Measurements from ENCODE around the gene LPGAT1. TPM values are rescaled to one million over a fixed set of nuclear protein-coding genes. Genes with fewer than 3 reads are reported as not detected.

Gene LPGAT1
- total and polyA plus RNA-seq, 2 experiments from 2014 or later, result 36.4 to 92.1 TPM

- no peaks in the 10 kb centered on the region for H3K9me3 ChIP-seq (ENCODE audit: low read depth)
- no peak for DNase-seq (ENCODE audit: low spot score)
- peak overlapping the region; percentile 2 for H3K27ac ChIP-seq
- no peaks in the 10 kb centered on the region for H3K4me1 ChIP-seq (ENCODE audit: insufficient read depth)
- peak overlapping the region; percentile 3 for H2AFZ ChIP-seq
- H4K20me1 ChIP-seq (ENCODE audit: insufficient read depth, poor library complexity, severe bottlenecking), result no peaks in the 10 kb centered on the region
- 60% methylated on average over 7 of the region's 7 CpGs for WGBS (ENCODE audit: low lambda C conversion rate, missing lambda C conversion rate)
- no peaks in the 10 kb centered on the region for H3K36me3 ChIP-seq (replicated peaks; ENCODE audit: insufficient read depth, low read depth)
- H3K79me2 ChIP-seq, result no peaks in the 10 kb centered on the region
- TF ChIP-seq EZH2 (IDR thresholded peaks at IDR 0.05; ENCODE audit: borderline replicate concordance) (no peak), EZH2phosphoT487 (IDR thresholded peaks at IDR 0.05; ENCODE audit: low read depth, severe bottlenecking, unreplicated experiment) (no peak), CTCF (IDR thresholded peaks at IDR 0.05; ENCODE audit: poor library complexity) (no peak)
- H3K4me2 ChIP-seq, result peak overlapping the region; percentile 26
- H3K4me3 ChIP-seq, result no peak overlapping the region
- no peaks in the 10 kb centered on the region for H3K9me2 ChIP-seq (replicated peaks; ENCODE audit: insufficient read depth)
- H3K27me3 ChIP-seq, result no peaks in the 10 kb centered on the region
These were observed 13.1 kb upstream of the LPGAT1 start for GRCh38 chr1:211843507-211844298.

- no peaks in the 10 kb centered on the region for H3K4me1 ChIP-seq (ENCODE audit: insufficient read depth)
- DNase-seq (ENCODE audit: low spot score), result no peak
- no peaks in the 10 kb centered on the region for H3K79me2 ChIP-seq
- H3K4me2 ChIP-seq, result peak overlapping the region; percentile 26
- H3K9me2 ChIP-seq (replicated peaks; ENCODE audit: insufficient read depth), result no peaks in the 10 kb centered on the region
- no peaks in the 10 kb centered on the region for H4K20me1 ChIP-seq (ENCODE audit: insufficient read depth, poor library complexity, severe bottlenecking)
- no peaks in the 10 kb centered on the region for H3K9me3 ChIP-seq (ENCODE audit: low read depth)
- H3K4me3 ChIP-seq, result no peak overlapping the region
- no peaks in the 10 kb centered on the region for H3K27me3 ChIP-seq
- TF ChIP-seq CTCF (IDR thresholded peaks at IDR 0.05; ENCODE audit: poor library complexity), result no peak
- TF ChIP-seq EZH2phosphoT487 (IDR thresholded peaks at IDR 0.05; ENCODE audit: low read depth, severe bottlenecking, unreplicated experiment), result no peak
- TF ChIP-seq EZH2 (IDR thresholded peaks at IDR 0.05; ENCODE audit: borderline replicate concordance), result no peak
- H3K27ac ChIP-seq, result no peak overlapping the region
- peak overlapping the region; percentile 3 for H2AFZ ChIP-seq
- H3K36me3 ChIP-seq (replicated peaks; ENCODE audit: insufficient read depth, low read depth), result no peaks in the 10 kb centered on the region
These were observed 12.5 kb upstream of the LPGAT1 start for GRCh38 chr1:211843018-211843417.

DNA sequence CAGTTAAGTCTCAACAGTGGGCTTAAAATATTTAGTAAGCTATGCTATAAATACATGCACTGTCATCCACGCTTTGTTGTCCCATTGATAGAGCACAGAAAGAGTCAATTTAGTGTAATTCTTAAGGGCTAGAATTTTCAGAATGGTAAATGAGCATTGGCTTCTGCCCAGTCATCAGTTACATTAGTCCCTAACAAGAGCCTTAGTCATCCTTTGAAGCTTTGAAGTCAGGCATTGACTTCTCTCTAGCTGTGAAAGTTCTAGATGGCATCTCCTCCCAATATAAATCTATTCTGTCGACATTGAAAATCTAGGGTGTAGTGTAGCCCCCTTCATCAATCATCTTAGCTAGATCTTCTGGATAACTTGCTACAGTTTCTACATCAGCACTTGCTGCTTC lies 12.0 kb upstream of the LPGAT1 start:
- Histone ChIP-seq H3K27ac (no peak overlapping the region), H3K9me2 (replicated peaks; ENCODE audit: insufficient read depth) (no peaks in the 10 kb centered on the region), H3K27me3 (no peaks in the 10 kb centered on the region), H3K79me2 (no peaks in the 10 kb centered on the region), H3K9me3 (ENCODE audit: low read depth) (no peaks in the 10 kb centered on the region), H3K36me3 (replicated peaks; ENCODE audit: insufficient read depth, low read depth) (no peaks in the 10 kb centered on the region), H3K4me2 (no peak overlapping the region), H3K4me1 (ENCODE audit: insufficient read depth) (no peaks in the 10 kb centered on the region), H2AFZ (no peak overlapping the region), H3K4me3 (no peak overlapping the region), H4K20me1 (ENCODE audit: insufficient read depth, poor library complexity, severe bottlenecking) (no peaks in the 10 kb centered on the region)
- no peak for DNase-seq (ENCODE audit: low spot score)
- TF ChIP-seq EZH2phosphoT487 (IDR thresholded peaks at IDR 0.05; ENCODE audit: low read depth, severe bottlenecking, unreplicated experiment), result no peak
- no peak for TF ChIP-seq EZH2 (IDR thresholded peaks at IDR 0.05; ENCODE audit: borderline replicate concordance)
- TF ChIP-seq CTCF (IDR thresholded peaks at IDR 0.05; ENCODE audit: poor library complexity), result no peak
- 85% methylated on average over 2 of the region's 2 CpGs for WGBS (ENCODE audit: low lambda C conversion rate, missing lambda C conversion rate)
